NCI-H526 (cell line): ENCODE data around the gene NDEL1.

ENCODE experiments used
- DNase-seq, 2 experiments: peaks; one replicate each; lab custom pipeline; 2025; lab: John Stamatoyannopoulos, UW

The NDEL1 gene

GRCh38 chr17:8455665-8456209 is 20.1 kb downstream of the NDEL1 start:
- no peak for DNase-seq

GRCh38 chr17:8458128-8458527 is 22.4 kb downstream of the NDEL1 start:
- no peak for DNase-seq

GRCh38 chr17:8459107-8459506 is 23.4 kb downstream of the NDEL1 start:
- no peak for DNase-seq

GRCh38 chr17:8459831-8460230 is 24.1 kb downstream of the NDEL1 start:
- DNase-seq = no peak

GRCh38 chr17:8462564-8462963 is 26.9 kb downstream of the NDEL1 start:
- DNase-seq = no peak

- DNase-seq = no peak
Measured at GRCh38 chr17:8463099-8463498, 27.4 kb downstream of the NDEL1 start.

- no peak for DNase-seq
Measured at GRCh38 chr17:8464941-8465340, 29.3 kb downstream of the NDEL1 start.

GRCh38 chr17:8465356-8465755 is 29.7 kb downstream of the NDEL1 start:
- DNase-seq = no peak

- DNase-seq = no peak
Measured at GRCh38 chr17:8465759-8466158, 30.1 kb downstream of the NDEL1 start.

GRCh38 chr17:8466456-8466855 is 30.8 kb downstream of the NDEL1 start:
- DNase-seq = no peak

GRCh38 chr17:8466873-8467272 is 31.2 kb downstream of the NDEL1 start:
- no peak for DNase-seq

- DNase-seq = no peak
Measured at GRCh38 chr17:8467527-8467926, 31.8 kb downstream of the NDEL1 start.

- no peak for DNase-seq
Measured at GRCh38 chr17:8468127-8468526, 32.4 kb downstream of the NDEL1 start.

GRCh38 chr17:8468980-8469379 is 33.3 kb downstream of the NDEL1 start:
- DNase-seq = no peak

- no peak for DNase-seq
Measured at GRCh38 chr17:8469964-8470363, 34.3 kb downstream of the NDEL1 start.

GRCh38 chr17:8470447-8471047 is 34.9 kb downstream of the NDEL1 start:
- DNase-seq = no peak

- no peak for DNase-seq
Measured at GRCh38 chr17:8472663-8473062, 37.0 kb downstream of the NDEL1 start.

GRCh38 chr17:8473451-8474192 is 37.9 kb downstream of the NDEL1 start:
- no peak for DNase-seq

- DNase-seq = no peak
Measured at GRCh38 chr17:8474826-8475225, 39.1 kb downstream of the NDEL1 start.

- DNase-seq = no peak
Measured at GRCh38 chr17:8475227-8475626, 39.5 kb downstream of the NDEL1 start.

GRCh38 chr17:8475781-8476180 is 40.1 kb downstream of the NDEL1 start:
- DNase-seq = no peak

GRCh38 chr17:8476741-8477140 is 41.1 kb downstream of the NDEL1 start:
- no peak for DNase-seq

GRCh38 chr17:8477171-8477570 is 41.5 kb downstream of the NDEL1 start:
- DNase-seq = no peak
